OCI-LY7 (cell line): ENCODE data around the gene TOPAZ1.

Source experiments
- EZH2phosphoT487 ChIP-seq: fragments of 200-600 bp; sonication (generic); IDR thresholded peaks from 2 replicates; pipeline ENCODE4 v1.6.1; 2018; ENCODE audit warnings: low read depth, borderline replicate concordance, mild to moderate bottlenecking, mixed run types, antibody characterized with exemption, low read length, moderate library complexity, mixed read lengths
- TF ChIP-seq, protein P1 (sequence below): fragments of 200-600 bp; sonication (generic); conservative IDR thresholded peaks from 2 replicates; pipeline ENCODE4 v1.5.1; 2014; ENCODE audit warnings: mild to moderate bottlenecking, antibody characterized with exemption, low read length, moderate library complexity, mixed read lengths

- TF ChIP-seq, protein P1, sequence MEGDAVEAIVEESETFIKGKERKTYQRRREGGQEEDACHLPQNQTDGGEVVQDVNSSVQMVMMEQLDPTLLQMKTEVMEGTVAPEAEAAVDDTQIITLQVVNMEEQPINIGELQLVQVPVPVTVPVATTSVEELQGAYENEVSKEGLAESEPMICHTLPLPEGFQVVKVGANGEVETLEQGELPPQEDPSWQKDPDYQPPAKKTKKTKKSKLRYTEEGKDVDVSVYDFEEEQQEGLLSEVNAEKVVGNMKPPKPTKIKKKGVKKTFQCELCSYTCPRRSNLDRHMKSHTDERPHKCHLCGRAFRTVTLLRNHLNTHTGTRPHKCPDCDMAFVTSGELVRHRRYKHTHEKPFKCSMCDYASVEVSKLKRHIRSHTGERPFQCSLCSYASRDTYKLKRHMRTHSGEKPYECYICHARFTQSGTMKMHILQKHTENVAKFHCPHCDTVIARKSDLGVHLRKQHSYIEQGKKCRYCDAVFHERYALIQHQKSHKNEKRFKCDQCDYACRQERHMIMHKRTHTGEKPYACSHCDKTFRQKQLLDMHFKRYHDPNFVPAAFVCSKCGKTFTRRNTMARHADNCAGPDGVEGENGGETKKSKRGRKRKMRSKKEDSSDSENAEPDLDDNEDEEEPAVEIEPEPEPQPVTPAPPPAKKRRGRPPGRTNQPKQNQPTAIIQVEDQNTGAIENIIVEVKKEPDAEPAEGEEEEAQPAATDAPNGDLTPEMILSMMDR = peak; percentile 91
- no peak for TF ChIP-seq EZH2phosphoT487
These were observed 43.1 kb upstream of the TOPAZ1 start for GRCh38 chr3:44198284-44199269.
